SIG-M5 treated with dmso at 0.1 percent for 504 hours (cell line): ENCODE data around the gene MIEN1.
"Not testable (repeated sequence)": the region's sequence is repeated elsewhere in the genome, so short reads cannot be mapped to it uniquely, and the experiment has no call there.

ENCODE experiments used
- DNase-seq: peaks from one replicate; lab custom pipeline; 2025; ENCODE audit not compliant: unreplicated experiment; lab: John Stamatoyannopoulos, UW

MIEN1 gene

DNA sequence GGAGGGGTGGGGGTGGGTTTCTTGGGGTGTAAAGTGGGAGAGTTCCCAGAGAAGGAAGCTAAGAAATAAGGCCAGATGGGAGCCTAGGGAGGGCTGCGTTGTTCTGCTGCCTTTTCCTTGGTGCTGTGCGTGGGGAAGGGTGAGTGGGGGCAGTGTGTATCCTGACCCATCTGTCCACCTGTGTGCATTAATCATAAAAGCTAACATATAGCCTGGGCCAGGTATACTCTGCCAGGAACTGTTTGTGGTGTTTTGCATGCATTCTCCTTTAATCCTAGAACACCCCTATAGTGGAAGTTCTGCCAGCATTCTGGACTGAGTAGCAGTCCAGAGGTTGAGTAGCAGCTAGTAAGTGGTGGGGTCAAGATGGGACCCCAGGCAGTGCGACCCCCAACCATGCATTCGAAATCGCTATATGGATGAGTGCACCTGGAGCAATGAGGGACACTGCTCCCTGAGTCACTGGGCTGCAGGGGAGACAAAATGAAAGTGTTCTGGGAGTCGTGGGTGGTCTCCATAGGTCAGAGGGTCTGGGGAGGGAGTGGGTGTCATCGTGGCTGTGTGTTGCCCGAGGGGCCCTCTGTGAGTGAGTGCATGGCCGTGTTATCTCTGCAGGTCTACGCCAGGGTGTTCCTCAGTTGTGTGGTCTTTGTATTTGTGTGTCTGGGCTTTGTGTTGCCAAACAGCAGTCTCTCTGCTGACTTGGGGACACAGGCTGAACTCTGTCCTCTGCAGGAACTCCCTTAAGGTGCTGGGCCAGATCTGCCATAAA is 29.1 kb downstream of the MIEN1 start:
- no peak for DNase-seq

DNA sequence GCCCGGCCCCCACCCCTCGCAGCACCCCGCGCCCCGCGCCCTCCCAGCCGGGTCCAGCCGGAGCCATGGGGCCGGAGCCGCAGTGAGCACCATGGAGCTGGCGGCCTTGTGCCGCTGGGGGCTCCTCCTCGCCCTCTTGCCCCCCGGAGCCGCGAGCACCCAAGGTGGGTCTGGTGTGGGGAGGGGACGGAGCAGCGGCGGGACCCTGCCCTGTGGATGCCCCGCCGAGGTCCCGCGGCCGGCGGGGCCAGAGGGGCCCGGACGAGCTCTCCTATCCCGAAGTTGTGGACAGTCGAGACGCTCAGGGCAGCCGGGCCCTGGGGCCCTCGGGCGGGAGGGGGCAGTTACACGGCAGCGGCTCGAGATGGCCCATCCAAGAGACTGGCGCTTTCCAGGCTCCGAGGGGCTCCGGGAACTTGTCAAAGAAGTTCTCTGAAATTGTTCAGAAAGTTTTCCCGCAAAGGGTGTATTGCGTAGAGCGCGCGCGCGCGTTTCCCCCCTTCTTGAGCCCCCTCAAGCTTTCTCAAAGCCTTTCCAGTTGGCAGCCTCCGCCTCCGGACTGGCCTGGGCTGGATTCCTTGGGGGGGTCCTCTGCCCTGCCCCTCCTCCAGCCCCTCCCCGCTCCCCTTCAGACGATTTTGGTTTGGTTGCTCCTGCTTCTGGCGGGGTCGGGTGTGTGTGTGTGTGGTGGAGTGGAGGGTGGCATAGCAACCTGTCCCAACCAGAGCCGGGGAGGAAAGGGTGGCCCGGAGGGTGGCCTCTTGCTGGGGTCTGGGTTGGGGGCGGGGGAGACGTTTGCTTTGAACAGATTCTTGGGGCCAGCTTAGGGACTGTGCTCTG is 30.0 kb downstream of the MIEN1 start:
- DNase-seq, result no peak

DNA sequence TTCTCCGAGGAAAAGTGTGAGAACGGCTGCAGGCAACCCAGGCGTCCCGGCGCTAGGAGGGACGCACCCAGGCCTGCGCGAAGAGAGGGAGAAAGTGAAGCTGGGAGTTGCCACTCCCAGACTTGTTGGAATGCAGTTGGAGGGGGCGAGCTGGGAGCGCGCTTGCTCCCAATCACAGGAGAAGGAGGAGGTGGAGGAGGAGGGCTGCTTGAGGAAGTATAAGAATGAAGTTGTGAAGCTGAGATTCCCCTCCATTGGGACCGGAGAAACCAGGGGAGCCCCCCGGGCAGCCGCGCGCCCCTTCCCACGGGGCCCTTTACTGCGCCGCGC is 30.5 kb downstream of the MIEN1 start, which contains the start of gene ERBB2:
ERBB2 (plus strand) TSS at position 247 of the 330 bp plus-strand sequence. CDS start 175 bp downstream, outside the sequence.
- peak; percentile 3 for DNase-seq

- not testable (repeated sequence) for DNase-seq
Observed at GRCh38 chr17:39699157-39699817, 31.0 kb downstream of the MIEN1 start.

GRCh38 chr17:39697961-39698360 is 32.4 kb downstream of the MIEN1 start:
- no peak for DNase-seq

DNA sequence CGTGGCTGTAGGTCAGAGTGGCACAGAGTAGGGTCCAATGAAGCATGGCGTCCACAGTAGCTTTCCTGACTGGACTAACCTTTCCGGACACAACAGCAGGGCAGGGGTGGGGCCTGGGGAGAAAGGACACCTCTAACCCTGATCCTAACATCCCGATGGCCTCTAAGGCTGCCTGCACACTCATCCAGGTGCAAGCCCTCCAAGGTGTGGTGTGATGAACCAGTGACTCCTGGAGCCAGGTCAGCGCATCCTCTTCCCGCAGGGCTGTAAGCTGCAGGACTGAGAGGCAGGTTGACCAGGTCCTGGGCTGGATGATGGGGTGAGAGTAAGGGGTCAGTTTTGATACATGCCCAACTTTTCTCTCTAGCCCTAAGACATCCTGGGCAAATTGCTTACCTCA is 33.6 kb downstream of the MIEN1 start:
- no peak for DNase-seq

DNA sequence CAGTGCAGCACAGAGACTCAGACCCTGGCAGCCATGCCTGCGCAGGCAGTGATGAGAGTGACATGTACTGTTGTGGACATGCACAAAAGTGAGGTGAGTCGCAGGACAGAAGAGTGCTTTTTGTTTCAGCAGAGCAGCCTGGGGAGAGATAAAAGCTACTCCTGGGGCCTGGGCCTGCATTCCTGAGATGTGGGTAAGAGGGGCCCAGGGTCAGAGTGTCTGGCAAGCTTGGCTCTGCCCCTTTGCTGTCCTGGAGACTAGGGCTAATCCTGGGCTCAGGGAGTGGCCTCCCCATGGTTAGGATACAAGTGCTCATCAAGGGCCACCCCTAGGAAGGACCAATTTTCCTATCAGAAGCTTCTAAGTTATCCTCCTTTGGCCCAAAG is 35.2 kb downstream of the MIEN1 start:
- DNase-seq, result no peak

DNA sequence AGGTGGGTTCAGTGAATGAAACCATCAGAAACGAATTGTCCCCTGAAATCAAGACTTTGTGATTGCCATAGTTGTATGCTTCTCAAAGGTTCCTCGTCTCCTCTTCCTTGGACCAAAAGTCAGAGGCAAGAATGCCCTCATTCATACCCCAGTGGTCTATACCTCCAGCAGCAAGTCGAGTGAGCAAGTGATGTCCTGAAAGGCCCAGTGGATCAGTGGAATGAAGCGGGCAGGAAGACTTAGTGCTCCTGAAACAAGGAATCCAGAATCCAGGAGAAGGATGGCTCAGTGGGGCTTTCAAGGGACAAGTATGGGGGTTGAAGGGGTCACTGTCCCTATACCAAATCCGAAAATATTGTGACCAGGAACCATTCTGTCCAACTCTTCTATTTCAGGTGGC is 35.7 kb downstream of the MIEN1 start:
- no peak for DNase-seq

GRCh38 chr17:39688945-39689344 is 41.4 kb downstream of the MIEN1 start:
- no peak for DNase-seq

DNA sequence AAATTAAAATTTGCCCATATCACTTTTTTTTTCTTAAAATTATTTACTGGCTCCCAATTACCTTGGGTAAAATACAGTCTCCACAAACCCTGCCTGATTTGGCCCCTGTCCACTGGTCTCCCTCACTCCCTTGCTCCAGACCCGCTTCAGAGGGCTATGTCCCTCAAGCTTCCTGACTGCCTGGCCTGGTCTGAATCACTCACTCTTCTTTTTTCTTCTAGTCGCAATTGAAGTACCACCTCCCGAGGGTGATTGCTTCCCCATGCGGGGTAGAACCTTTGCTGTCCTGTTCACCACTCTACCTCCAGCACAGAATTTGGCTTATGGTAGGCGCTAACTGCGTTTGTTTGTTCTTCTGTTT is 41.9 kb downstream of the MIEN1 start:
- DNase-seq, result no peak

- DNase-seq, result peak; percentile 88
Observed at GRCh38 chr17:39687546-39688474, 42.5 kb downstream of the MIEN1 start, which contains the start of gene PGAP3. Gene PGAP3, minus strand, starts transcription at chr17:39688057. Its CDS starts 43 bp downstream, at chr17:39688014.

DNA sequence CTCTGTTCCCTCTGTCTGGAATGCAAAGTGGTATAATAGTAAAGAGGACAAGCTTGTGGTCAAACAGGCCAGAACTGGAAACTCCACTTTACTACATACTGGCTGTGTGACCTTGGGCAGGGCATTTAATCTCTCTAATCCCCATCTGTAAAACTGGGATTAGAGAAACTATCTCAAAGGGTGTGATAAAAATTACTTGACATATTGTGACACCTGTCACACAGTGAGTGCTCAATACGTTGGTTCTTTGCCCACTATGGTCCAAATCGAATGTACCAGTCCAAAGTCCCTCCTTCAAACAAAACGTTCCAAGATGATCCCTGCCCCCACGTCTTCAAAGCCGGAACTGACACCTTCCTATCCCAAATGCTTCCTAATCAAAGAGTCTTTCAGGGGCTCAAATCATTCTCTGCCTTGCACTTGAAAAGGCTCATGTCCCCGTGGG is 43.2 kb downstream of the MIEN1 start:
- DNase-seq, result no peak

DNA sequence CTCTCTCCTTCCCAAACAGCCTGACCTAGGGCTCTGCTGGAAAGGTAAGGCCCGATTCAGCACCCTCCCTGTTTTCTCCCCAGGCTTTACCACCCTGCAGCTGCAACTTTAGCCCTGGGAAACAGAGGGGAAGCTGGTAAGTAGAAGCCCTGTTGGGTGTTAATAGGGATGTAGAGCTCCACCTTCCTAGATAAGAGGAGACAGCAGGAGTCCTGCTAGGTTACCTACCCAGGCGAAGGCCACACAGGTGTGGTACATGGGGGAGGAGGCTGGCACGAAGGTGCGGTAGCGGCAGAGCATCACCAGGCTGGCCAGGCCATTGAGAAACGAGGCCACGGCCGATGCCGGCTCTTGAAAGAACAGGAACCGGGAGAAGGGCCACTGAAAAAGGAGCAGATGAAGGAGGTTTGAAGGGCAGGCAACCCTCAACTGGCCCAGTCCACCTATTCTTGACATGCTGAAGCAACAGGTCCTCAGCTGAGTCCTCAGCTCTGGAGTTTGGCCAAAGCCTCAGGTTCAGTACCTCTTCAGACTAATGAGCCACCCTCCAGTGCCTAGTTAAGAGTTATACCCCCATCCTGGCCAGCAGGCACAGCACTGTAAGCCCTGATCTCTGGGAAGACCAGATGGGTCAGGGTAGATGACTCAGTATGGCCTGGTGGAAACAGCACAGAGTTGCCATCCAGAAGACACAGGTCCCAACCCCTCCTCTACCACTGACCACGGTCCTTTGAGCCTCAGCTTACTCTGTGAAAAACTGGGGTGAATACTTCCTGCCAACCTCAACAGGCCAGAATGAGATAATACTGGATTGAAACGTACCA is 45.8 kb downstream of the MIEN1 start:
- no peak for DNase-seq

DNA sequence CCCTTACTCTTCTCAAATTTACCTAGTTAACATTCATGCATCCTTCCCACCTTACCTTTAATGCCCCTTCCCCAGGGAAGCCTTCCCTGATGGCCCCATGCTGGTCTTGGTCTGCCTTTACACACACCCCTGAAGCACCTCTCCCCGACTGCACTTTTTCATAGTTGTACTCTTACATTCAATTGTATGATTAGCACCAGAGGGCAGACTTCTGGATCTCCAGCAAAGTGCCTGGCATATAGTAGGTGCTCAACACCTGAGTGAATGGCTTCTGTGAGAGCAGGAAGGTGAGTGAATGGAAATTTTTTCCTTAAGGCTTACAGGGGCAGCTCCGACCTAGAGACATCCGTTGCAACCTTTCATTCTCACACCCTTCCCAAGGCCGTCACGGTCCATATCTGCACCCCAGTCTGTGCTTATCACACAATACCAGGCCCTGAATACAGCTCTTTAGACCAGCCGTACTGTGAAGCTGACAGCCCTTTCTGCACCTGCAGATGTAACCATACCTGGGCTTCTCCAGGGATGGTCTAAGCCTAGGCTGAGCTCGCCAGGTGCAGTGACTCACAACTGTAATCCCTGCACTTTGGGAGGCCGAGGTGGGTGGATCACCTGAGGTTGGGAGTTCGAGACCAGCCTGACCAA is 46.9 kb downstream of the MIEN1 start:
- DNase-seq, result no peak

- DNase-seq, result no peak
Observed at GRCh38 chr17:39679521-39680192, 50.7 kb downstream of the MIEN1 start.
